HG03060 (cell line): Measurements from ENCODE around the gene ZNF490.

ENCODE experiments used
- ATAC-seq: cut with Tn5 transposase; IDR thresholded peaks from one replicate; pipeline ENCODE4 v1.9.1; 2021; ENCODE audit warnings: low read depth, moderate number of reproducible peaks; ENCODE audit not compliant: unreplicated experiment

The ZNF490 gene

GRCh38 chr19:12546068-12546467 lies 64.5 kb downstream of the ZNF490 start:
- no peak for ATAC-seq

- no peak for ATAC-seq
These were observed 65.3 kb downstream of the ZNF490 start for GRCh38 chr19:12545267-12545666.

- ATAC-seq, result no peak
These were observed 66.2 kb downstream of the ZNF490 start for GRCh38 chr19:12544401-12544876.

- ATAC-seq, result no peak
These were observed 66.8 kb downstream of the ZNF490 start for GRCh38 chr19:12543855-12544254.
